Skeletal muscle tissue (tissue), 4 donors: ENCODE measurements around the gene MEGF6. TPM values are rescaled to one million over a fixed set of nuclear protein-coding genes. Genes with fewer than 3 reads are reported as not detected.
"Not testable (repeated sequence)": the region's sequence is repeated elsewhere in the genome, so short reads cannot be mapped to it uniquely, and the experiment has no call there.

Source experiments
- H3K27ac ChIP-seq: one replicate; pipeline ENCODE4 v1.7.0; 2013; ENCODE audit warnings: mild to moderate bottlenecking, low read depth, low read length, inconsistent platforms
- H3K27me3 ChIP-seq, 3 donors: one replicate each; pipeline ENCODE4 v1.7.0; 2013; ENCODE audit warnings: low read length in 3 of 3; ENCODE audit not compliant: control insufficient read depth in 3 of 3, insufficient read depth in 3 of 3
- H3K36me3 ChIP-seq, 3 donors: one replicate each; pipeline ENCODE4 v1.7.0; 2013; ENCODE audit warnings: low read length in 3 of 3; ENCODE audit not compliant: control insufficient read depth in 3 of 3, insufficient read depth in 3 of 3
- H3K4me1 ChIP-seq, 3 donors: one replicate each; pipeline ENCODE4 v1.7.0; 2013; ENCODE audit warnings: low read length in 3 of 3, mild to moderate bottlenecking in 3 of 3; ENCODE audit not compliant: control insufficient read depth in 3 of 3, insufficient read depth in 3 of 3
- H3K4me3 ChIP-seq, 3 donors: one replicate each; pipeline ENCODE4 v1.7.0; 2013; ENCODE audit warnings: low read length in 3 of 3
- H3K9ac ChIP-seq, 3 donors: one replicate each; pipeline ENCODE4 v1.7.0; 2013; ENCODE audit warnings: low read length in 3 of 3, mild to moderate bottlenecking in 3 of 3, moderate library complexity in 2 of 3, low read depth in 1 of 3
- H3K9me3 ChIP-seq, 3 donors: one replicate each; pipeline ENCODE4 v1.7.0; 2013; ENCODE audit warnings: low read length in 3 of 3; ENCODE audit not compliant: control insufficient read depth in 3 of 3
- total RNA-seq: library from RNA; depleted of rRNA; stranded (reverse); fragments of >200 nt; gene quantifications from one replicate; pipeline ENCODE4 v1.2.3, GENCODE V29; 2014
- donor health status: Osteomylitis.

Gene MEGF6
- total RNA-seq, 1 donor from 2014 or later, result 10.4 TPM

GRCh38 chr1:3621151-3621671, 9.9 kb upstream of the MEGF6 start:
- not testable (repeated sequence) for H3K27me3 ChIP-seq, H3K4me3 ChIP-seq, H3K9me3 ChIP-seq, H3K36me3 ChIP-seq, H3K27ac ChIP-seq
- H3K9ac ChIP-seq, result peak overlapping the region in 1 of 3 donors; percentile 40
- peaks cover 30 to 35% (median 32%) of the 10 kb centered on the region in 3 donors for H3K4me1 ChIP-seq

GRCh38 chr1:3620708-3621107, 9.4 kb upstream of the MEGF6 start:
- Histone ChIP-seq H3K27me3 (no peaks in the 10 kb centered on the region), H3K36me3 (peaks cover 0 to 3% (median 0%) of the 10 kb centered on the region in 3 donors), H3K9ac (no peak overlapping the region)

GRCh38 chr1:3618881-3619671, 7.8 kb upstream of the MEGF6 start:
- peaks cover 21 to 28% (median 23%) of the 10 kb centered on the region in 3 donors for H3K4me1 ChIP-seq
- H3K4me3 ChIP-seq, result no peak overlapping the region
- no peaks in the 10 kb centered on the region for H3K9me3 ChIP-seq
- no peak overlapping the region for H3K27ac ChIP-seq
- H3K36me3 ChIP-seq, result peaks cover 0 to 3% (median 0%) of the 10 kb centered on the region in 3 donors
- H3K27me3 ChIP-seq, result peaks cover 0 to 7% (median 3%) of the 10 kb centered on the region in 3 donors
- H3K9ac ChIP-seq, result peak overlapping the region in 2 of 3 donors; percentile 45 to 57

More at GRCh38 chr1:3620708-3621107, 9.4 kb upstream of the MEGF6 start:
- no peaks in the 10 kb centered on the region for H3K9me3 ChIP-seq
- H3K27ac ChIP-seq, result no peak overlapping the region
- H3K4me1 ChIP-seq, result peaks cover 26 to 33% (median 29%) of the 10 kb centered on the region in 3 donors
- no peak overlapping the region for H3K4me3 ChIP-seq

GRCh38 chr1:3618531-3618880, 7.2 kb upstream of the MEGF6 start:
- peak overlapping the region in 2 of 3 donors; percentile 45 for H3K9ac ChIP-seq
- no peak overlapping the region for H3K27ac ChIP-seq
- peaks cover 16 to 22% (median 17%) of the 10 kb centered on the region in 3 donors for H3K4me1 ChIP-seq
- no peaks in the 10 kb centered on the region for H3K9me3 ChIP-seq
- peaks cover 0 to 3% (median 0%) of the 10 kb centered on the region in 3 donors for H3K36me3 ChIP-seq
- H3K27me3 ChIP-seq, result peaks cover 0 to 7% (median 3%) of the 10 kb centered on the region in 3 donors
- H3K4me3 ChIP-seq, result no peak overlapping the region

- H3K9ac ChIP-seq, result no peak overlapping the region
Observed at GRCh38 chr1:3617806-3618345, 6.6 kb upstream of the MEGF6 start.

GRCh38 chr1:3616861-3617260, 5.6 kb upstream of the MEGF6 start:
- Histone ChIP-seq H3K9me3 (no peaks in the 10 kb centered on the region), H3K36me3 (no peaks in the 10 kb centered on the region), H3K9ac (no peak overlapping the region), H3K4me1 (peaks cover 5 to 12% (median 9%) of the 10 kb centered on the region in 3 donors), H3K27me3 (peaks cover 3 to 20% (median 12%) of the 10 kb centered on the region in 3 donors), H3K27ac (no peak overlapping the region), H3K4me3 (no peak overlapping the region)

More at GRCh38 chr1:3617806-3618345, 6.6 kb upstream of the MEGF6 start:
- Histone ChIP-seq H3K9me3 (no peaks in the 10 kb centered on the region), H3K4me3 (no peak overlapping the region), H3K27ac (no peak overlapping the region), H3K27me3 (peaks cover 3 to 12% (median 4%) of the 10 kb centered on the region in 3 donors), H3K36me3 (peaks cover 0 to 3% (median 0%) of the 10 kb centered on the region in 3 donors), H3K4me1 (peaks cover 9 to 16% (median 11%) of the 10 kb centered on the region in 3 donors)

- no peak overlapping the region for H3K9ac ChIP-seq
- no peak overlapping the region for H3K4me3 ChIP-seq
- no peaks in the 10 kb centered on the region for H3K36me3 ChIP-seq
- no peak overlapping the region for H3K27ac ChIP-seq
- H3K9me3 ChIP-seq, result no peaks in the 10 kb centered on the region
- peaks cover 9 to 16% (median 14%) of the 10 kb centered on the region in 3 donors for H3K4me1 ChIP-seq
- peaks cover 6 to 32% (median 26%) of the 10 kb centered on the region in 3 donors for H3K27me3 ChIP-seq
Observed at GRCh38 chr1:3614755-3615742, 3.7 kb upstream of the MEGF6 start.

- Histone ChIP-seq H3K9ac (no peak overlapping the region), H3K4me1 (peaks cover 6 to 14% (median 8%) of the 10 kb centered on the region in 3 donors), H3K4me3 (no peak overlapping the region), H3K27me3 (peaks cover 26 to 49% (median 46%) of the 10 kb centered on the region in 3 donors), H3K9me3 (no peaks in the 10 kb centered on the region), H3K36me3 (no peaks in the 10 kb centered on the region), H3K27ac (no peak overlapping the region)
Observed at GRCh38 chr1:3612123-3612522, 815 bp upstream of the MEGF6 start.

- Histone ChIP-seq H3K4me1 (peaks cover 6 to 14% (median 8%) of the 10 kb centered on the region in 3 donors), H3K27ac (no peak overlapping the region), H3K9ac (no peak overlapping the region), H3K27me3 (peaks cover 26 to 51% (median 49%) of the 10 kb centered on the region in 3 donors), H3K4me3 (peak overlapping the region in 2 of 3 donors; percentile 6 to 36), H3K36me3 (no peaks in the 10 kb centered on the region), H3K9me3 (no peaks in the 10 kb centered on the region)
Observed at GRCh38 chr1:3610527-3611169, 660 bp downstream of the MEGF6 start.
